Natural killer cell (primary cell): Measurements from ENCODE around the gene ULK1. TPM values are rescaled to one million over a fixed set of nuclear protein-coding genes. Genes with fewer than 3 reads are reported as not detected.
A peak's percentile ranks its signal among the peaks of the same experiment; 100 is the strongest.

ENCODE experiments used
- ATAC-seq, 3 donors: fragments of 150-1000 bp in 2 of 3; fragments of 200-7000 bp in 1 of 3; cut with Tn5 transposase; 1 replicate in 1 of 3; 2 replicates in 2 of 3; pipeline ENCODE4 v1.10.0; 2021; ENCODE audit warnings: mild to moderate bottlenecking in 2 of 3, moderate library complexity in 2 of 3
- DNase-seq, 2 donors: peaks; one replicate each; pipeline versions ENCODE4 v3.0.0 to v3.0.0-alpha.2; 2013 to 2021; ENCODE audit warnings: mixed read lengths in 1 of 2
- H3K27ac ChIP-seq: one replicate; pipeline ENCODE4 v1.5.1; 2013; ENCODE audit warnings: mild to moderate bottlenecking, low read length
- H3K27me3 ChIP-seq: one replicate; pipeline ENCODE4 v1.6.1; 2013; ENCODE audit warnings: low read length; ENCODE audit not compliant: control insufficient read depth, insufficient read depth
- H3K36me3 ChIP-seq: one replicate; pipeline ENCODE4 v1.6.1; 2013; ENCODE audit warnings: low read length; ENCODE audit not compliant: control insufficient read depth, insufficient read depth
- H3K4me1 ChIP-seq: one replicate; pipeline ENCODE4 v1.6.1; 2013; ENCODE audit warnings: low read length; ENCODE audit not compliant: control insufficient read depth, insufficient read depth
- H3K4me3 ChIP-seq: one replicate; pipeline ENCODE4 v1.5.1; 2013; ENCODE audit warnings: low read length
- H3K9me3 ChIP-seq: one replicate; pipeline ENCODE4 v1.6.1; 2013; ENCODE audit warnings: low read length; ENCODE audit not compliant: control insufficient read depth, insufficient read depth
- H3K27ac Mint-ChIP-seq, 2 donors: one replicate each; pipeline ENCODE4 v1.8.0; 2022; ENCODE audit warnings: mild to moderate bottlenecking in 2 of 2, mixed read lengths in 2 of 2, moderate library complexity in 1 of 2
- H3K27me3 Mint-ChIP-seq, 2 donors: one replicate each; pipeline ENCODE4 v1.8.0; 2022; ENCODE audit warnings: low read depth in 2 of 2, mixed read lengths in 2 of 2
- H3K36me3 Mint-ChIP-seq: one replicate; pipeline ENCODE4 v1.8.0; 2022; ENCODE audit warnings: mixed read lengths
- H3K4me1 Mint-ChIP-seq, 2 donors: one replicate each; pipeline ENCODE4 v1.8.0; 2022; ENCODE audit warnings: mixed read lengths in 2 of 2
- H3K4me3 Mint-ChIP-seq: one replicate; pipeline ENCODE4 v1.8.0; 2022; ENCODE audit warnings: mild to moderate bottlenecking, moderate library complexity, mixed read lengths
- H3K9me3 Mint-ChIP-seq, 2 donors: one replicate each; pipeline ENCODE4 v1.8.0; 2022; ENCODE audit warnings: mixed read lengths in 2 of 2
- WGBS: methylation state at CpG from one replicate; pipeline ENCODE4 v1.1.7; 2013; ENCODE audit warnings: missing lambda C conversion rate; ENCODE audit not compliant: insufficient coverage; 5-methylcytosine and 5-hydroxymethylcytosine counted together
- intact Hi-C: fragments of 100-400 bp; cut with micrococcal nuclease; formaldehyde crosslinking; loops from one replicate; pipeline ENCODE4 v1.14.2; 2022
- total RNA-seq, 4 donors: library from RNA; stranded (reverse); fragments of 120-200 nt in 1 of 4; gene quantifications; one replicate each; pipeline versions ENCODE4 v1.2.3 to v1.2.4, GENCODE V29; 2013 to 2022
- TF ChIP-seq, protein P1 (sequence below): fragments of 200-600 bp; IDR thresholded peaks from one replicate; pipeline ENCODE4 v1.8.0; 2022; ENCODE audit warnings: antibody characterized with exemption

Gene ULK1
- total RNA-seq, 3 donors from 2014 or later (not counting 1 experiment from before 2014, with no cell fraction given): 99.1 to 142 (median 123) TPM

DNA sequence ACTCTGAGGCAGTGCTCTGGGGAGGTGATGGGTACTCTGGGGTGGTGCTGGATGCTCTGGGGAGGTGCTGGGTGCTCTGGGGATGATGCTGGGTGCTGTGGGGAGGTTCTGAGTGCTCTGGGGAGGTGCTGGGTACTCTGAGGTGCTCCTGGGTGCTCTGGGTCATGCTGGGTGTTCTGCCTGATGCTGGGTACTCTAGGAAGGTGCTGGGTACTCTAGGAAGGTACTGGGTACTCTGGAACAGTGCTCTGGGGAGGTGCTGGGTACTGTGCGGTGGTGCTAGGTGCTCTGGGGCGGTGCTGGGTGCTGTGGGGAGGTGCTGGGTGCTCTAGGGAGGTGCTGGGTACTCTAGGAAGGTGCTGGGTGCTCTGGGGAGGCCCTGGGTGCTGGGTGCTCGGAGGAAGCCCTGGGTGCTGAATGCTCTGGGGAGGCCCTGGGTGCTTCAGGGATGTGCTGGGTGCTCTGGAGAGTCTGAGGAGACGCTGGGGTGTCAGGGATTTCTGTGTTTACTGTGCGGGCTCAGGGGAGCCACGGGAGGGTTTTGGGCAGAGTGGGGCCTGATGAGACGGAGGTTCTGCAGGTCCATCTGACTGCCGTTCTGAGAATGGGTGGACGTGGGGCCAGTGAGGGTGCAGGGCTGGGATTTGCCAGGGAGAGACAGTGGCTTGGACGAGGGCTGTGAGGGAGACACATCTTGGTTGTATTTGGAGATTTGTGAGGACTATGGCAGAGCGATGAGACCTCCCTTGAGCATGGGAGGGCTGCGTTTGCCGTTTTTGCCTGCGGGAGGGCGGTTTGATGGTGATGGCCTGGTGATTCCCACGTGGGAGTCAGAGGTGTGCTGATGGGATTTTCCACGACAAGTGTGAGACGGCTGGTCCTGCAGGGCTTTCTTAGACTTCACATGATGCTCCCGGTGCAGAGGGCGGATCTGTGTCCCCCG is 36.2 kb upstream of the ULK1 start:
- DNase-seq: no peak
- no peaks in the 10 kb centered on the region for H3K27me3 ChIP-seq
- WGBS: 87% methylated on average over 21 of the region's 21 CpGs
- no peak overlapping the region for H3K4me3 ChIP-seq
- H3K4me3 Mint-ChIP-seq: no peak overlapping the region
- H3K27ac Mint-ChIP-seq: no peak overlapping the region
- no peaks in the 10 kb centered on the region for H3K36me3 ChIP-seq
- no peaks in the 10 kb centered on the region for H3K9me3 Mint-ChIP-seq
- H3K27ac ChIP-seq: no peak overlapping the region
- peaks cover 6 to 12% of the 10 kb centered on the region in 2 donors for H3K4me1 Mint-ChIP-seq
- no peaks in the 10 kb centered on the region for H3K9me3 ChIP-seq
- no peak for ATAC-seq
- peaks cover 0 to 8% of the 10 kb centered on the region in 2 donors for H3K27me3 Mint-ChIP-seq
- H3K36me3 Mint-ChIP-seq: no peaks in the 10 kb centered on the region
- intact Hi-C loops: no loop called here
- H3K4me1 ChIP-seq: peaks cover 6% of the 10 kb centered on the region
- TF ChIP-seq, protein P1, sequence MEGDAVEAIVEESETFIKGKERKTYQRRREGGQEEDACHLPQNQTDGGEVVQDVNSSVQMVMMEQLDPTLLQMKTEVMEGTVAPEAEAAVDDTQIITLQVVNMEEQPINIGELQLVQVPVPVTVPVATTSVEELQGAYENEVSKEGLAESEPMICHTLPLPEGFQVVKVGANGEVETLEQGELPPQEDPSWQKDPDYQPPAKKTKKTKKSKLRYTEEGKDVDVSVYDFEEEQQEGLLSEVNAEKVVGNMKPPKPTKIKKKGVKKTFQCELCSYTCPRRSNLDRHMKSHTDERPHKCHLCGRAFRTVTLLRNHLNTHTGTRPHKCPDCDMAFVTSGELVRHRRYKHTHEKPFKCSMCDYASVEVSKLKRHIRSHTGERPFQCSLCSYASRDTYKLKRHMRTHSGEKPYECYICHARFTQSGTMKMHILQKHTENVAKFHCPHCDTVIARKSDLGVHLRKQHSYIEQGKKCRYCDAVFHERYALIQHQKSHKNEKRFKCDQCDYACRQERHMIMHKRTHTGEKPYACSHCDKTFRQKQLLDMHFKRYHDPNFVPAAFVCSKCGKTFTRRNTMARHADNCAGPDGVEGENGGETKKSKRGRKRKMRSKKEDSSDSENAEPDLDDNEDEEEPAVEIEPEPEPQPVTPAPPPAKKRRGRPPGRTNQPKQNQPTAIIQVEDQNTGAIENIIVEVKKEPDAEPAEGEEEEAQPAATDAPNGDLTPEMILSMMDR: no peak

DNA sequence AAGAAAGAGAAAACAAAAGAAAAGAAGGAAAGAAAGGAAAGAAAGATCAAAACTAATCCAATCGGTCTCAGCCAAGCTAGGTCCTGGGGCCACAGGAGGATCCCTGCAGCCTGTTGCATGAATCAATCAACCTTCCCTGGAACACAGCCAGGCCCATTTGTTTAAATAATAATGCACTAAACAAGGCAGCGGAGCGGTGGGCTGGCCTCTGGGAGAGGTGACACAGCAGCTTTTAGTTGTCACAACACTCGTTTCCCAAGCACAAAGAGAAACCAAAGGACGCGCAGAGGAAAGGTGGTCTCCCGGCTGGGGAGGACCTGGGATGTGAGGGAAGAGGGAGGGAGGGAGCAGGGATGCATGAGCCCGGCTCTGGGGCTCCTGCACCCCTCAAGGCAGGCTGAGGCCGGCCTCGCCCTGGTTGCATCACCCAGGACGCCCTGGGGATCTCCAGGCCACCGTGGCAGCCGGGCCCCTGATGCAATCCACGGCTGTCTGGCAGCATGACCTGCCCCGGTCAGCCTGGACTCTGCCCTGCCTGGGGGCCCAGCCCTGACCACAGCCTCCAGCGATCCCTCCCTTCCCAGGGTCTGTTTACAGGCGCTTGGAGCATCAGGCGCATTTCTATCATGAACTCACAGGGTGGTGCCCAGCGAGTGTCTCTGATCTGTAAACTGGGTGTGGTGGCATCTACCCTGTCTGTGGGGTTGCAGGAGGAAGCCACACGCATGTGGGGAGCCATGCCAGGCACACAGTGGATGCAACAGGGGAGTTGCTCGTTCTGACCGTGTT is 33.8 kb upstream of the ULK1 start:
- H3K27ac ChIP-seq: peak overlapping the region; percentile 19
- H3K9me3 Mint-ChIP-seq: no peaks in the 10 kb centered on the region
- peaks cover 6% of the 10 kb centered on the region for H3K4me1 ChIP-seq
- WGBS: 60% methylated on average over 22 of the region's 22 CpGs
- no peaks in the 10 kb centered on the region for H3K9me3 ChIP-seq
- no peaks in the 10 kb centered on the region for H3K36me3 ChIP-seq
- H3K36me3 Mint-ChIP-seq: no peaks in the 10 kb centered on the region
- H3K27ac Mint-ChIP-seq: no peak overlapping the region
- intact Hi-C loops: no loop called here
- no peaks in the 10 kb centered on the region for H3K27me3 ChIP-seq
- ATAC-seq (peak; percentile 21 to 74 (median 62)), DNase-seq (peak in 1 of 2 donors; percentile 34)
- H3K4me3 Mint-ChIP-seq: no peak overlapping the region
- TF ChIP-seq, protein P1: no peak
- H3K4me3 ChIP-seq: no peak overlapping the region
- peaks cover 0 to 8% of the 10 kb centered on the region in 2 donors for H3K27me3 Mint-ChIP-seq
- peaks cover 6 to 12% of the 10 kb centered on the region in 2 donors for H3K4me1 Mint-ChIP-seq

DNA sequence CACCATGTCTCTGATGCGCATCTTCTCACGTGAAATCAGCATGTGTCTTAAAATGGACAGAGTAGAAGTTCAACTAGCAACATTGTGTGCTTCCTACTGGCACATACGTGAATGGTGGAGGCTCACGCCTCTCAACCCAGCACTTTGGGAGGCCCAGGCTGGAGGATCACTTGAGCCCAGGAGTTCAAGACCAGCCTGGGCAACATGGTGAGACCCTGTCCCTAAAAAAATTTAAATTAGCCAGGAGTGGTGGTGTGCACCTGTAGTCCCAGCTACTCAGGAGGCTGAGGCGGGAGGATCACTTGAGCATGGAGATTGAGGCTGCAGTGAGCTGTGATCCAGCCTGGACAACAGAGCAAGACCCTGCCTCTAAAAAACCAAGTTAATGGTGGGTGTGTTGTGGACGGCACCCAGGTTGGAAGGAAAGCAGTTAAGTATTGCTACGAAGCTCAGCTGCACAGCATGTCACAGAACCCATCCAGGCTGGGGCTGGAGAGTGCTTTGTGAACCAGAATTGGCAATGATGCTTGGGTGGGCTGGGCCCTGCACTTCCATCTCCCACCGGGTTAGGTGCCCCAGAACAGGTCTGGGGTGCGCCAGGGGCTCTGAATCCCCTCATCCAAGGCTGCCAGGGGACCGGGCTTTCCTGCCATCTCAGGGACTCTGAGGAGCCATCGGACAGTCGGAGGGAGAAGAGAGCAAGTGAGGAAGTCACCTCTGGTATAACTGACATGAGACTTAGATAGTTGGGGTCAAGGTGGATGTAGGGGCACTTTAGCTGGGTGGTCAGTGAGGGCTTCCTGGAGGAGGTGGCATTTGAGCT is 33.0 kb upstream of the ULK1 start:
- no peak for ATAC-seq
- H3K27ac ChIP-seq: peak overlapping the region; percentile 19

More for the DNA sequence above, 33.0 kb upstream of the ULK1 start:
- no peak for DNase-seq
- no peak overlapping the region for H3K4me3 ChIP-seq
- 91% methylated on average over 12 of the region's 12 CpGs for WGBS
- no peaks in the 10 kb centered on the region for H3K36me3 Mint-ChIP-seq
- no peak overlapping the region for H3K4me3 Mint-ChIP-seq
- no peaks in the 10 kb centered on the region for H3K9me3 ChIP-seq
- intact Hi-C loops: no loop called here
- peaks cover 6 to 12% of the 10 kb centered on the region in 2 donors for H3K4me1 Mint-ChIP-seq
- H3K27me3 ChIP-seq: no peaks in the 10 kb centered on the region
- no peaks in the 10 kb centered on the region for H3K9me3 Mint-ChIP-seq
- H3K36me3 ChIP-seq: no peaks in the 10 kb centered on the region
- peaks cover 6% of the 10 kb centered on the region for H3K4me1 ChIP-seq
- peaks cover 0 to 4% of the 10 kb centered on the region in 2 donors for H3K27me3 Mint-ChIP-seq
- no peak overlapping the region for H3K27ac Mint-ChIP-seq
- TF ChIP-seq, protein P1: no peak
